Measurements from ENCODE around the gene HOPX. TPM values are rescaled to one million over a fixed set of nuclear protein-coding genes. Genes with fewer than 3 reads are reported as not detected.

Gene HOPX
- total RNA-seq, 1 donor from 2014 or later: 3.3 TPM

DNA sequence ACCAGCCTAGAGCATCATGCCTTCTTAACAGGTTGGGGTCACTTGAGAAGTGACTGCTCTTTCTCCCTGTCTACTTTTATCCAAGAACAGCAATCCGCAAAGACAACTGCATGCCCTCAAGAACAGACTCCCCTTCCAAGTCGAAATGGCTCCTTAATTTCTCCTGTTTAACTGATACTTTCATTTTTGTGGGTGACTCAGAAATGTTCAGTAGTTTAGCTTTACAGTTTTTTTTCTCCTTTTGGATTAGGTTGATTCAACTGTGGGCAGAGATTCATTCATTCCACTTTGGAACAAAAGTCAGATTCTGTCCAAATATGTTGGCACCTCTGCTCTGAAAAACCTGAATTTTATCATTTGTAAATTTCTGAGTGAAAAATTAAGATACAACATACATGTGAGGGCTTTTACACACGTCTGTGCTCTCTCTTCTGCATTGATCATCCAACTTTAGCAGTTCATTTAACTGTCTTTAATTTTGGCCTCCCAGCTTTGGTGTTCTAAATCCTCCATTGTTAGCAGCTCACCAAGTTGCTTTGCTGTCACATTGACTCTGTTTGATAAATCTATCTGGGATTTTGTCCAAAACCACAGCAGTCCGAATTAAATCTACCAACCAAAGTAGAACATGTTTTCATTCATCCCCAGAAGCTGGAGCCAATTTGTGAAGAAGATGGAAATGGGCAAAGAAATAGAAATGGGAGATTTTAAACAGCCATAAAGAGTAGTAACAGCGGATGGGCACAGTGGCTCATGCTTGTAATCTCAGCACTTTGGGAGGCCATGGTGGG, 50.0 kb downstream of the HOPX start:
- peaks cover 17% of the 10 kb centered on the region for H3K9me3 Mint-ChIP-seq
- peaks cover 18% of the 10 kb centered on the region for H3K4me1 Mint-ChIP-seq
- no peaks in the 10 kb centered on the region for H3K36me3 Mint-ChIP-seq
- H3K4me3 Mint-ChIP-seq: no peak overlapping the region
- no peak for DNase-seq (ENCODE audit: low spot score in 2 of 2, unreplicated experiment in 2 of 2)
- peaks cover 3% of the 10 kb centered on the region for H3K27me3 Mint-ChIP-seq (ENCODE audit: low read depth)
- TF ChIP-seq, protein P1, sequence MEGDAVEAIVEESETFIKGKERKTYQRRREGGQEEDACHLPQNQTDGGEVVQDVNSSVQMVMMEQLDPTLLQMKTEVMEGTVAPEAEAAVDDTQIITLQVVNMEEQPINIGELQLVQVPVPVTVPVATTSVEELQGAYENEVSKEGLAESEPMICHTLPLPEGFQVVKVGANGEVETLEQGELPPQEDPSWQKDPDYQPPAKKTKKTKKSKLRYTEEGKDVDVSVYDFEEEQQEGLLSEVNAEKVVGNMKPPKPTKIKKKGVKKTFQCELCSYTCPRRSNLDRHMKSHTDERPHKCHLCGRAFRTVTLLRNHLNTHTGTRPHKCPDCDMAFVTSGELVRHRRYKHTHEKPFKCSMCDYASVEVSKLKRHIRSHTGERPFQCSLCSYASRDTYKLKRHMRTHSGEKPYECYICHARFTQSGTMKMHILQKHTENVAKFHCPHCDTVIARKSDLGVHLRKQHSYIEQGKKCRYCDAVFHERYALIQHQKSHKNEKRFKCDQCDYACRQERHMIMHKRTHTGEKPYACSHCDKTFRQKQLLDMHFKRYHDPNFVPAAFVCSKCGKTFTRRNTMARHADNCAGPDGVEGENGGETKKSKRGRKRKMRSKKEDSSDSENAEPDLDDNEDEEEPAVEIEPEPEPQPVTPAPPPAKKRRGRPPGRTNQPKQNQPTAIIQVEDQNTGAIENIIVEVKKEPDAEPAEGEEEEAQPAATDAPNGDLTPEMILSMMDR (IDR thresholded peaks at IDR 0.05; ENCODE audit: unreplicated experiment): no peak
- no peak overlapping the region for H3K27ac Mint-ChIP-seq

DNA sequence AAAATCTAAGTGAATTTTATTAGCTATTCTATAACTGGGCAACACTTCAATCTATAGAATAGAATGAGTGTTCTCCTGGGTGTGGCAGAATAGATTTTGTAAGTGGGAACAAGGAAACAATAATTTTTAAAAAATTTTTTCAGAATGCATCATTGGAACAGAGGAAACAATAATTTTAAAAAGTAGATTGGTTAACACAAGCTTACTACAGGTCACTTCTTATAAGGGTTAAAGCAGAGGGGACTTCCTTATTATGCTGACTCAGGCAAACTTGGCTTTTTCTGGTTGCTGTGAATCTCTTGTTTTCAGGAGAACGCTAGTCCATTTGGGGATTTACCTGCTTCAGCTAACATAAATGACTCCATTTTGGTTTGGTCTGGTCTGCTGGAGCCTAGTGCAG, 52.5 kb downstream of the HOPX start:
- Mint-ChIP-seq H3K27ac (no peak overlapping the region), H3K4me1 (peaks cover 18% of the 10 kb centered on the region), H3K9me3 (peaks cover 26% of the 10 kb centered on the region), H3K36me3 (peaks cover 5% of the 10 kb centered on the region), H3K27me3 (ENCODE audit: low read depth) (peaks cover 3% of the 10 kb centered on the region), H3K4me3 (no peak overlapping the region)
- TF ChIP-seq, protein P1 (IDR thresholded peaks at IDR 0.05; ENCODE audit: unreplicated experiment): no peak
- no peak for DNase-seq (ENCODE audit: low spot score in 2 of 2, unreplicated experiment in 2 of 2)

DNA sequence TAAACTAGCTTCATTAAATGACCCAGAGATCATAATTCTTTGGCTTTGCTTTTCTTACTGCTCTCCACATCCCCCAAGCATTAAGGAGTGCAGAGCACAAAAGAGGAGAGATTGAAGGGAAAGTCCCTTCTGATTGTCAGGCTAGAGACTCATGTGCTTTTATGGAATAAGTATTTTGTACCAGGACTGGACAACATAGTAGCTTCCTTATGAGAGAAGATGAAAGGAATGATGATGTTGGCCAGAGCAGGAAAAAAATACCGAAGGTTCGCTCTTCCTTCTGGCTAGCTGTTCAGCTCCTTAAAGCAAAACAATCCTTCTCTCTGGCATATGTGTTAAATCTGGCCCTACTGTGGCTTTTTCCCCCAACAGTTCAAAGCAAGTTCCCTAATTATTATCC, 53.1 kb downstream of the HOPX start:
- TF ChIP-seq, protein P1 (IDR thresholded peaks at IDR 0.05; ENCODE audit: unreplicated experiment): no peak
- peaks cover 5% of the 10 kb centered on the region for H3K36me3 Mint-ChIP-seq
- DNase-seq (ENCODE audit: low spot score in 2 of 2, unreplicated experiment in 2 of 2): no peak
- H3K27me3 Mint-ChIP-seq (ENCODE audit: low read depth): peaks cover 3% of the 10 kb centered on the region
- no peak overlapping the region for H3K27ac Mint-ChIP-seq
- H3K9me3 Mint-ChIP-seq: peaks cover 28% of the 10 kb centered on the region
- no peak overlapping the region for H3K4me3 Mint-ChIP-seq
- H3K4me1 Mint-ChIP-seq: peaks cover 18% of the 10 kb centered on the region

DNA sequence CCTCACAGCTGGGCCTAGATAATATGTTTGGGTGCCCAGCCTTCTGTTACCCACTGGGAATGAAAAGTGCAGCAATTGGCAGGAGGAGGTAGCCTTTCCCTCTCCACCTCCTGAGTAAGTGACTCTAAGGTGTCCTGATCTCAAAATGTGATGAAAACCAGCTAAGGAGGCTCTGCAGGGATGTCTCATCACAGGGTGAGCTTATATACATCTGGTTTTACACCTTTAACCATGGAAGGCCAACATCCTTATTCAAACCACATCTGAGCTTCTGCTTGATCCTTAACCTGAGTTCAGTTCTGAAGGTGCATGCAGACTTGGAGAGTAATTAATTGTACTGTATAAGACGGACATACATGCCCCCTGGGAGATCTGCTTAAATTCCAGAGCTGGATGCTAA, 53.7 kb downstream of the HOPX start:
- H3K27me3 Mint-ChIP-seq (ENCODE audit: low read depth): peaks cover 3% of the 10 kb centered on the region
- H3K27ac Mint-ChIP-seq: no peak overlapping the region
- peaks cover 28% of the 10 kb centered on the region for H3K9me3 Mint-ChIP-seq
- H3K36me3 Mint-ChIP-seq: peaks cover 5% of the 10 kb centered on the region
- TF ChIP-seq, protein P1 (IDR thresholded peaks at IDR 0.05; ENCODE audit: unreplicated experiment): no peak
- no peak overlapping the region for H3K4me3 Mint-ChIP-seq
- peaks cover 14% of the 10 kb centered on the region for H3K4me1 Mint-ChIP-seq
- DNase-seq (ENCODE audit: low spot score in 2 of 2, unreplicated experiment in 2 of 2): no peak

DNA sequence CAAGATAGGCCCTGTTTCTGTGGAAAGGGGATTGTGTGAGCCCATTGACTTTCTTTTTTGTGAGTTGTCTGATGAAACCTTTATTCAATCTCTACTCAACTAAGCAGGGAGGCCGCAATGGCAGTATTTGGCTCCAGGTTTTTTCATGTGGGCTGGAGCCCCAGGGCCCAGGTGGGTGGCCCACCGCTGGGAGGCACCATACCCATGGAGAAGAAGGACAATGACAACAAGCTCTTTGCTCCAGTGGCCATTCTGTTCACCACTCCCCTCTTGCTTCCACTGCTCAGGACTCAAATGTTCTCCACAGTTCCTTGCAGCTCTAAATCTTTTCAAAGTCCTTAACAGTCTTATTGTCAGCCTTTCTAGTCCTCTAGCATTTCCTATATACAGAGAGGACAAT, 54.1 kb downstream of the HOPX start:
- no peak overlapping the region for H3K4me3 Mint-ChIP-seq
- H3K9me3 Mint-ChIP-seq: peaks cover 28% of the 10 kb centered on the region
- DNase-seq (ENCODE audit: low spot score in 2 of 2, unreplicated experiment in 2 of 2): no peak
- H3K27ac Mint-ChIP-seq: no peak overlapping the region
- H3K36me3 Mint-ChIP-seq: peaks cover 5% of the 10 kb centered on the region
- peaks cover 10% of the 10 kb centered on the region for H3K4me1 Mint-ChIP-seq
- TF ChIP-seq, protein P1 (IDR thresholded peaks at IDR 0.05; ENCODE audit: unreplicated experiment): no peak
- peaks cover 3% of the 10 kb centered on the region for H3K27me3 Mint-ChIP-seq (ENCODE audit: low read depth)

Measured in mesothelial cell of epicardium (in vitro differentiated cells).